ENCODE measurements around the gene RBM3. TPM values are rescaled to one million over a fixed set of nuclear protein-coding genes. Genes with fewer than 3 reads are reported as not detected.

RBM3 gene
- total and polyA plus RNA-seq, 2 of the 8 experiments (the other 6 are each of a cell fraction or from before 2014, with no cell fraction given), result 99.6 to 164 TPM

GRCh38 chrX:48626401-48627298, 52.4 kb downstream of the RBM3 start:
- H3K36me3 ChIP-seq (ENCODE audit: control insufficient read depth in 2 of 4, insufficient read depth in 4 of 4, low read length in 3 of 4), result no peaks in the 10 kb centered on the region
- no peaks in the 10 kb centered on the region for H3K27me3 ChIP-seq (replicated peaks in 1 of 4; ENCODE audit: control insufficient read depth in 3 of 4, extremely low read depth in 1 of 4, insufficient read depth in 3 of 4, low read length in 3 of 4)
- no peak overlapping the region for H4K8ac ChIP-seq (ENCODE audit: extremely low read depth, insufficient read depth, low read length)
- no peak overlapping the region for H2AK5ac ChIP-seq (ENCODE audit: low read depth, low read length)
- H4K91ac ChIP-seq (replicated peaks; ENCODE audit: insufficient read length, low read length), result no peak overlapping the region
- H3K9me3 ChIP-seq (ENCODE audit: insufficient read depth in 2 of 2, low read depth in 1 of 2, low read length in 1 of 2), result no peaks in the 10 kb centered on the region
- H3K79me2 ChIP-seq (ENCODE audit: control insufficient read depth in 1 of 2, insufficient read depth in 2 of 2, low read length in 2 of 2), result no peaks in the 10 kb centered on the region
- no peak overlapping the region for H2BK15ac ChIP-seq (ENCODE audit: low read length)
- no peak overlapping the region for H3K56ac ChIP-seq (replicated peaks; ENCODE audit: insufficient read length, low read depth, low read length)
- H2BK12ac ChIP-seq (ENCODE audit: low read depth, low read length), result no peak overlapping the region
- H3K14ac ChIP-seq (ENCODE audit: insufficient read length), result no peak overlapping the region
- H3K4me1 ChIP-seq (replicated peaks in 1 of 4; ENCODE audit: control insufficient read depth in 3 of 4, insufficient read depth in 4 of 4, low read length in 3 of 4), result no peaks in the 10 kb centered on the region
- H2BK120ac ChIP-seq (replicated peaks; ENCODE audit: low read depth, low read length), result no peak overlapping the region
- no peak overlapping the region for H3K4me2 ChIP-seq (ENCODE audit: insufficient read depth in 1 of 2, low read depth in 2 of 2, low read length in 2 of 2)
- H2BK5ac ChIP-seq (ENCODE audit: low read depth, low read length), result no peak overlapping the region
- H4K5ac ChIP-seq (ENCODE audit: insufficient read length, low read depth, low read length), result no peak overlapping the region
- H3K18ac ChIP-seq (ENCODE audit: extremely low read depth, low read length), result no peak overlapping the region
- H3K9ac ChIP-seq (replicated peaks in 1 of 4; ENCODE audit: extremely low read depth in 1 of 4, low read depth in 3 of 4, low read length in 3 of 4), result no peak overlapping the region
- H3K27ac ChIP-seq (ENCODE audit: low read depth, low read length), result no peak overlapping the region
- H3K23me2 ChIP-seq (ENCODE audit: low read depth, low read length), result no peaks in the 10 kb centered on the region
- ChIA-PET CTCF (ENCODE audit: partially characterized antibody) (no interaction called here), POLR2A (ENCODE audit: partially characterized antibody) (no interaction called here)
- no peak overlapping the region for H2BK20ac ChIP-seq (ENCODE audit: low read length)
- no peak overlapping the region for H3K4me3 ChIP-seq (ENCODE audit: extremely low read depth in 1 of 4, insufficient read depth in 2 of 4, low read depth in 3 of 4, low read length in 4 of 4)
- no peaks in the 10 kb centered on the region for H4K20me1 ChIP-seq (replicated peaks in 1 of 2; ENCODE audit: control insufficient read depth in 1 of 2, insufficient read depth in 2 of 2, low read length in 2 of 2)
- H3K79me1 ChIP-seq (ENCODE audit: low read depth, low read length), result no peaks in the 10 kb centered on the region
- H3K4ac ChIP-seq (replicated peaks; ENCODE audit: insufficient read length, low read depth, low read length), result no peak overlapping the region
- FAIRE-seq (no peak), DNase-seq (ENCODE audit: low read depth in 1 of 2, low spot score in 2 of 2) (no peak)
- no peak overlapping the region for H2AFZ ChIP-seq (ENCODE audit: low read length)
- H3K23ac ChIP-seq (ENCODE audit: insufficient read length), result no peak overlapping the region
- WGBS, 2 experiments (ENCODE audit: extremely low coverage in 1 of 2, insufficient coverage in 1 of 2, insufficient read length in 1 of 2, insufficient replicate concordance in 2 of 2, low coverage in 1 of 2, low lambda C conversion rate in 2 of 2, missing lambda C conversion rate in 1 of 2), result 93% methylated on average over 5 of the region's 5 CpGs; no CpG with 5 or more reads in 1 of the 2 experiments
- no peak for TF ChIP-seq SAP30 (IDR thresholded peaks at IDR 0.05; ENCODE audit: insufficient read depth, insufficient replicate concordance, low read length)

Small RNAs within 50 kb of the gene (small RNA-seq; reads per million reads assigned to genes)
- gene MRPL32P1 (ENCODE audit: insufficient read depth), result not detected

Other genes with a start within 250 kb of the RBM3 start
- gene SSX3, start 217.8 kb upstream of the RBM3 start, total RNA-seq (2021; fragmentation: NEBNext Ultra II Directional; extraction: Animal tissue kit (Norgen Biotek cat#: 25700)), result not detected in 2 replicates
- gene SSX3, start 217.8 kb upstream of the RBM3 start, polyA plus RNA-seq (2011; rRNA removed), result not detected in 2 replicates
- gene SSX4, start 190.9 kb upstream of the RBM3 start, total RNA-seq (2021; fragmentation: NEBNext Ultra II Directional; extraction: Animal tissue kit (Norgen Biotek cat#: 25700)), result 0.32 TPM in 1 of 2 replicates, not detected in the other
- gene SSX4, start 190.9 kb upstream of the RBM3 start, polyA plus RNA-seq (2011; rRNA removed), result 0.14 and 0.26 TPM in 2 replicates
- gene SSX4B, start 162.5 kb upstream of the RBM3 start, total RNA-seq (2021; fragmentation: NEBNext Ultra II Directional; extraction: Animal tissue kit (Norgen Biotek cat#: 25700)), result 0.32 TPM in 1 of 2 replicates, not detected in the other
- 0.14 and 0.26 TPM in 2 replicates for gene SSX4B, start 162.5 kb upstream of the RBM3 start, polyA plus RNA-seq (2011; rRNA removed)
- 70.9 and 73.8 TPM in 2 replicates for gene SLC38A5, start 104.2 kb upstream of the RBM3 start, total RNA-seq (2021; fragmentation: NEBNext Ultra II Directional; extraction: Animal tissue kit (Norgen Biotek cat#: 25700))
- gene SLC38A5, start 104.2 kb upstream of the RBM3 start, polyA plus RNA-seq (2011; rRNA removed), result 106 and 135 TPM in 2 replicates
- gene FTSJ1, start 98.3 kb upstream of the RBM3 start, total RNA-seq (2021; fragmentation: NEBNext Ultra II Directional; extraction: Animal tissue kit (Norgen Biotek cat#: 25700)), result 55.4 and 62.4 TPM in 2 replicates
- gene FTSJ1, start 98.3 kb upstream of the RBM3 start, polyA plus RNA-seq (2011; rRNA removed), result 80.4 and 104 TPM in 2 replicates
- gene PORCN, start 65.5 kb upstream of the RBM3 start, total RNA-seq (2021; fragmentation: NEBNext Ultra II Directional; extraction: Animal tissue kit (Norgen Biotek cat#: 25700)), result 14.0 and 14.6 TPM in 2 replicates
- gene PORCN, start 65.5 kb upstream of the RBM3 start, polyA plus RNA-seq (2011; rRNA removed), result 34.1 and 47.0 TPM in 2 replicates
- gene EBP, start 52.7 kb upstream of the RBM3 start, total RNA-seq (2021; fragmentation: NEBNext Ultra II Directional; extraction: Animal tissue kit (Norgen Biotek cat#: 25700)), result 143 and 145 TPM in 2 replicates
- gene EBP, start 52.7 kb upstream of the RBM3 start, polyA plus RNA-seq (2011; rRNA removed), result 286 and 288 TPM in 2 replicates
- 6.5 and 9.7 TPM in 2 replicates for gene TBC1D25, start 34.8 kb upstream of the RBM3 start, total RNA-seq (2021; fragmentation: NEBNext Ultra II Directional; extraction: Animal tissue kit (Norgen Biotek cat#: 25700))
- gene TBC1D25, start 34.8 kb upstream of the RBM3 start, polyA plus RNA-seq (2011; rRNA removed), result 6.8 and 11.4 TPM in 2 replicates
- 19.4 and 19.7 TPM in 2 replicates for gene WDR13, start 23.0 kb downstream of the RBM3 start, total RNA-seq (2021; fragmentation: NEBNext Ultra II Directional; extraction: Animal tissue kit (Norgen Biotek cat#: 25700))
- 46.3 and 120 TPM in 2 replicates for gene WDR13, start 23.0 kb downstream of the RBM3 start, polyA plus RNA-seq (2011; rRNA removed)
- 0.63 and 0.80 TPM in 2 replicates for gene WAS, start 109.3 kb downstream of the RBM3 start, total RNA-seq (2021; fragmentation: NEBNext Ultra II Directional; extraction: Animal tissue kit (Norgen Biotek cat#: 25700))
- 0.65 and 0.74 TPM in 2 replicates for gene WAS, start 109.3 kb downstream of the RBM3 start, polyA plus RNA-seq (2011; rRNA removed)
- 14.1 and 14.8 TPM in 2 replicates for gene SUV39H1, start 122.2 kb downstream of the RBM3 start, total RNA-seq (2021; fragmentation: NEBNext Ultra II Directional; extraction: Animal tissue kit (Norgen Biotek cat#: 25700))
- gene SUV39H1, start 122.2 kb downstream of the RBM3 start, polyA plus RNA-seq (2011; rRNA removed), result 27.8 and 38.4 TPM in 2 replicates
- not detected in 2 replicates for gene GLOD5, start 187.3 kb downstream of the RBM3 start, total RNA-seq (2021; fragmentation: NEBNext Ultra II Directional; extraction: Animal tissue kit (Norgen Biotek cat#: 25700))
- gene GLOD5, start 187.3 kb downstream of the RBM3 start, polyA plus RNA-seq (2011; rRNA removed), result 0.18 and 0.35 TPM in 2 replicates
- gene GATA1, start 212.1 kb downstream of the RBM3 start, total RNA-seq (2021; fragmentation: NEBNext Ultra II Directional; extraction: Animal tissue kit (Norgen Biotek cat#: 25700)), result not detected in 2 replicates
- 0.05 TPM in 2 replicates for gene GATA1, start 212.1 kb downstream of the RBM3 start, polyA plus RNA-seq (2011; rRNA removed)
- gene HDAC6, start 227.6 kb downstream of the RBM3 start, total RNA-seq (2021; fragmentation: NEBNext Ultra II Directional; extraction: Animal tissue kit (Norgen Biotek cat#: 25700)), result 46.4 and 51.8 TPM in 2 replicates
- gene HDAC6, start 227.6 kb downstream of the RBM3 start, polyA plus RNA-seq (2011; rRNA removed), result 34.0 and 36.4 TPM in 2 replicates